ENCODE measurements around the gene EIF2B4. TPM values are rescaled to one million over a fixed set of nuclear protein-coding genes. Genes with fewer than 3 reads are reported as not detected.

The EIF2B4 gene
- total and polyA plus RNA-seq, 2 of the 13 experiments (the other 11 are each of a cell fraction or from before 2014, with no cell fraction given) = 91.5 to 96.4 TPM

DNA sequence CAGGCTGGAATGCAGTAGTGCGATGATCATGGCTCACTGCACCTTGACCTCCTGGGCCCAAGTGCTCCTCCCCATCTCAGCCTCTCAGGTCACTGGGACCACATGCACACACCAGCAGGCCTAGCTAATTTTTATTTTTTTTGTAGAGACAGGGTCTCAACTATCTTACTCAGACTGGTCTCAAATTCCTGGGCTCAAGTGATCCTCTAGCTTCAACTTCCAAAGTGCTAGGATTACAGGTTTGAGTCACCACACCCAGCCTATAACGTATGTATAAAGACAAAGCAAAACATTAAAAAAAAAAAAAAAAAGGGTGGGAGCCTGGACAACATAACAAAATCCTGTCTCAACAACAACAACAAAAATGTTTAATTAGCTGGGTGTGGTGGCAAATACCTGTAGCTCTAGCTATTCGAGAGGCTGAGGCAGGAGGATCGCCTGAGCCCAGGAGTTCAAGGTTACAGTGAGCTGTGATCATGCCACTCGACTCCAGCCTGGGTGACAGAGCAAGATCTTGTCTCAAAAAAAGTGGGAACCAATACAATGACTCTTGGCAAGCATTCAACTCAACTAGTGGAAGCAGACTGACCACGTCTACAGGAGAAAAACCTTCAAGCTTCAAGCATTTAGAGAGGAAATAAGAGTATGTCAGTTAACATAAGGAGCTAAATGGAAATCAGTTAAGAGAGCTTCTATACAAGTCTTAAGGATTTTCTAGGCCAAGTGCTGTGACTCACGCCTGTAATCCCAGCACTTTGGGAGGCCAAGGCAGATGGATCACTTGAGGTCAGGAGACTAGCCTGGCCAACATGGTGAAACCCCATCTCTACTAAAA, 16.2 kb downstream of the EIF2B4 start (continued):
- TF ChIP-seq ZNF775 (CRISPR knock-in tag; IDR thresholded peaks at IDR 0.05; ENCODE audit: borderline replicate concordance) (no peak), ZNF670 (CRISPR knock-in tag; IDR thresholded peaks at IDR 0.05; ENCODE audit: borderline replicate concordance) (no peak), NR2F1 (CRISPR knock-in tag; IDR thresholded peaks at IDR 0.05) (0 out of 4 replicates have a peak, but pooled peaks have one; percentile 57), ZNF772 (CRISPR knock-in tag; IDR thresholded peaks at IDR 0.05) (0 out of 2 replicates have a peak, but pooled peaks have one; percentile 45), NONO (IDR thresholded peaks at IDR 0.05) (no peak), NONO (CRISPR knock-in tag; conservative IDR thresholded peaks at IDR 0.05) (0 out of 2 replicates have a peak, but pooled peaks have one; percentile 52), SMARCE1 (IDR thresholded peaks at IDR 0.05; ENCODE audit: borderline replicate concordance) (no peak), ZMYM3 (CRISPR knock-in tag; IDR thresholded peaks at IDR 0.05) (peak; percentile 67; the same call in 1 of the 2 replicates), DR1 (CRISPR knock-in tag; IDR thresholded peaks at IDR 0.05) (no peak), HOXA3 (CRISPR knock-in tag; IDR thresholded peaks at IDR 0.05) (0 out of 2 replicates have a peak, but pooled peaks have one; percentile 61), MTF2 (CRISPR knock-in tag; IDR thresholded peaks at IDR 0.05; ENCODE audit: borderline replicate concordance) (no peak), ZZZ3 (CRISPR knock-in tag; IDR thresholded peaks at IDR 0.05; ENCODE audit: borderline replicate concordance) (no peak), ZNF160 (CRISPR knock-in tag; IDR thresholded peaks at IDR 0.05) (no peak), MAZ (IDR thresholded peaks at IDR 0.05; ENCODE audit: borderline replicate concordance, low read depth, low read length) (no peak; the same call in 1 of the 2 replicates), MAZ (CRISPR knock-in tag; IDR thresholded peaks at IDR 0.05; ENCODE audit: low read depth) (no peak)
- TF ChIP-seq, protein P1, sequence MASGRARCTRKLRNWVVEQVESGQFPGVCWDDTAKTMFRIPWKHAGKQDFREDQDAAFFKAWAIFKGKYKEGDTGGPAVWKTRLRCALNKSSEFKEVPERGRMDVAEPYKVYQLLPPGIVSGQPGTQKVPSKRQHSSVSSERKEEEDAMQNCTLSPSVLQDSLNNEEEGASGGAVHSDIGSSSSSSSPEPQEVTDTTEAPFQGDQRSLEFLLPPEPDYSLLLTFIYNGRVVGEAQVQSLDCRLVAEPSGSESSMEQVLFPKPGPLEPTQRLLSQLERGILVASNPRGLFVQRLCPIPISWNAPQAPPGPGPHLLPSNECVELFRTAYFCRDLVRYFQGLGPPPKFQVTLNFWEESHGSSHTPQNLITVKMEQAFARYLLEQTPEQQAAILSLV (CRISPR knock-in tag; IDR thresholded peaks at IDR 0.05; ENCODE audit: borderline replicate concordance) = no peak
- TF ChIP-seq, protein P2, sequence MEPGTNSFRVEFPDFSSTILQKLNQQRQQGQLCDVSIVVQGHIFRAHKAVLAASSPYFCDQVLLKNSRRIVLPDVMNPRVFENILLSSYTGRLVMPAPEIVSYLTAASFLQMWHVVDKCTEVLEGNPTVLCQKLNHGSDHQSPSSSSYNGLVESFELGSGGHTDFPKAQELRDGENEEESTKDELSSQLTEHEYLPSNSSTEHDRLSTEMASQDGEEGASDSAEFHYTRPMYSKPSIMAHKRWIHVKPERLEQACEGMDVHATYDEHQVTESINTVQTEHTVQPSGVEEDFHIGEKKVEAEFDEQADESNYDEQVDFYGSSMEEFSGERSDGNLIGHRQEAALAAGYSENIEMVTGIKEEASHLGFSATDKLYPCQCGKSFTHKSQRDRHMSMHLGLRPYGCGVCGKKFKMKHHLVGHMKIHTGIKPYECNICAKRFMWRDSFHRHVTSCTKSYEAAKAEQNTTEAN (CRISPR knock-in tag; conservative IDR thresholded peaks at IDR 0.05) = 0 out of 2 replicates have a peak, but pooled peaks have one; percentile 58
- TF ChIP-seq, protein P3, sequence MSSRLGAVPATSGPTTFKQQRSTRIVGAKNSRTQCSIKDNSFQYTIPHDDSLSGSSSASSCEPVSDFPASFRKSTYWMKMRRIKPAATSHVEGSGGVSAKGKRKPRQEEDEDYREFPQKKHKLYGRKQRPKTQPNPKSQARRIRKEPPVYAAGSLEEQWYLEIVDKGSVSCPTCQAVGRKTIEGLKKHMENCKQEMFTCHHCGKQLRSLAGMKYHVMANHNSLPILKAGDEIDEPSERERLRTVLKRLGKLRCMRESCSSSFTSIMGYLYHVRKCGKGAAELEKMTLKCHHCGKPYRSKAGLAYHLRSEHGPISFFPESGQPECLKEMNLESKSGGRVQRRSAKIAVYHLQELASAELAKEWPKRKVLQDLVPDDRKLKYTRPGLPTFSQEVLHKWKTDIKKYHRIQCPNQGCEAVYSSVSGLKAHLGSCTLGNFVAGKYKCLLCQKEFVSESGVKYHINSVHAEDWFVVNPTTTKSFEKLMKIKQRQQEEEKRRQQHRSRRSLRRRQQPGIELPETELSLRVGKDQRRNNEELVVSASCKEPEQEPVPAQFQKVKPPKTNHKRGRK (CRISPR knock-in tag; IDR thresholded peaks at IDR 0.05) = no peak
- TF ChIP-seq, protein P4, sequence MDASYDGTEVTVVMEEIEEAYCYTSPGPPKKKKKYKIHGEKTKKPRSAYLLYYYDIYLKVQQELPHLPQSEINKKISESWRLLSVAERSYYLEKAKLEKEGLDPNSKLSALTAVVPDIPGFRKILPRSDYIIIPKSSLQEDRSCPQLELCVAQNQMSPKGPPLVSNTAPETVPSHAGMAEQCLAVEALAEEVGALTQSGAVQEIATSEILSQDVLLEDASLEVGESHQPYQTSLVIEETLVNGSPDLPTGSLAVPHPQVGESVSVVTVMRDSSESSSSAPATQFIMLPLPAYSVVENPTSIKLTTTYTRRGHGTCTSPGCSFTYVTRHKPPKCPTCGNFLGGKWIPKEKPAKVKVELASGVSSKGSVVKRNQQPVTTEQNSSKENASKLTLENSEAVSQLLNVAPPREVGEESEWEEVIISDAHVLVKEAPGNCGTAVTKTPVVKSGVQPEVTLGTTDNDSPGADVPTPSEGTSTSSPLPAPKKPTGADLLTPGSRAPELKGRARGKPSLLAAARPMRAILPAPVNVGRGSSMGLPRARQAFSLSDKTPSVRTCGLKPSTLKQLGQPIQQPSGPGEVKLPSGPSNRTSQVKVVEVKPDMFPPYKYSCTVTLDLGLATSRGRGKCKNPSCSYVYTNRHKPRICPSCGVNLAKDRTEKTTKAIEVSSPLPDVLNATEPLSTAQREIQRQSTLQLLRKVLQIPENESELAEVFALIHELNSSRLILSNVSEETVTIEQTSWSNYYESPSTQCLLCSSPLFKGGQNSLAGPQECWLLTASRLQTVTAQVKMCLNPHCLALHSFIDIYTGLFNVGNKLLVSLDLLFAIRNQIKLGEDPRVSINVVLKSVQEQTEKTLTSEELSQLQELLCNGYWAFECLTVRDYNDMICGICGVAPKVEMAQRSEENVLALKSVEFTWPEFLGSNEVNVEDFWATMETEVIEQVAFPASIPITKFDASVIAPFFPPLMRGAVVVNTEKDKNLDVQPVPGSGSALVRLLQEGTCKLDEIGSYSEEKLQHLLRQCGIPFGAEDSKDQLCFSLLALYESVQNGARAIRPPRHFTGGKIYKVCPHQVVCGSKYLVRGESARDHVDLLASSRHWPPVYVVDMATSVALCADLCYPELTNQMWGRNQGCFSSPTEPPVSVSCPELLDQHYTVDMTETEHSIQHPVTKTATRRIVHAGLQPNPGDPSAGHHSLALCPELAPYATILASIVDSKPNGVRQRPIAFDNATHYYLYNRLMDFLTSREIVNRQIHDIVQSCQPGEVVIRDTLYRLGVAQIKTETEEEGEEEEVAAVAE (CRISPR knock-in tag; IDR thresholded peaks at IDR 0.05; ENCODE audit: borderline replicate concordance) = no peak
